A673 (cell line): ENCODE measurements around the gene ZCCHC13. TPM values are rescaled to one million over a fixed set of nuclear protein-coding genes. Genes with fewer than 3 reads are reported as not detected.

Experiments
- BruUV-seq: library from RNA; stranded (reverse); fragments of 400-500 nt; replicated peaks from 2 replicates; lab custom pipeline; 2021; lab: Mats Ljungman, UMichigan
- CTCF ChIA-PET: fragments of 300-600 bp; sonication (Branson Sonifier 250); formaldehyde crosslinking; loops from one replicate; lab custom pipeline; 2022; ENCODE audit warnings: antibody characterized with exemption; lab: Charles Lee
- POLR2A ChIA-PET: fragments of 300-600 bp; sonication (Branson Sonifier 250); formaldehyde crosslinking; loops from one replicate; lab custom pipeline; 2022; ENCODE audit warnings: antibody characterized with exemption; ENCODE audit not compliant: low non-redundant PET; lab: Charles Lee
- DNase-seq: peaks from one replicate; pipeline ENCODE4 v3.0.0-alpha.2; 2015; ENCODE audit warnings: low spot score
- H3K27ac ChIP-seq: fragments of 200-600 bp; sonication (generic); 2 replicates; pipeline ENCODE4 v1.5.1; 2016; ENCODE audit warnings: mixed run types, low read depth, mild to moderate bottlenecking, mixed read lengths, antibody characterized with exemption, low read length; ENCODE audit not compliant: poor library complexity, severe bottlenecking
- H3K27me3 ChIP-seq: fragments of 200-600 bp; sonication (generic); replicated peaks from 2 replicates; pipeline ENCODE4 v1.6.1; 2017; ENCODE audit warnings: mixed run types, low read depth, mild to moderate bottlenecking, mixed read lengths, antibody characterized with exemption, low read length; ENCODE audit not compliant: insufficient read depth, poor library complexity
- H3K36me3 ChIP-seq: fragments of 200-600 bp; sonication (generic); 2 replicates; pipeline ENCODE4 v1.6.1; 2016; ENCODE audit warnings: mixed run types, mild to moderate bottlenecking, mixed read lengths, antibody characterized with exemption, low read length; ENCODE audit not compliant: insufficient read depth, poor library complexity, severe bottlenecking
- H3K4me1 ChIP-seq: fragments of 200-600 bp; sonication (generic); 2 replicates; pipeline ENCODE4 v1.6.1; 2017; ENCODE audit warnings: mixed run types, mild to moderate bottlenecking, mixed read lengths, antibody characterized with exemption, low read length; ENCODE audit not compliant: insufficient read depth, poor library complexity, severe bottlenecking
- H3K4me3 ChIP-seq: fragments of 200-600 bp; sonication (generic); 2 replicates; pipeline ENCODE4 v1.5.1; 2016; ENCODE audit warnings: low read depth, mixed run types, mild to moderate bottlenecking, mixed read lengths, low read length; ENCODE audit not compliant: poor library complexity, severe bottlenecking
- H3K9me3 ChIP-seq: fragments of 200-600 bp; sonication (generic); 2 replicates; pipeline ENCODE4 v1.6.1; 2016; ENCODE audit warnings: mixed run types, low read depth, mild to moderate bottlenecking, mixed read lengths, antibody characterized with exemption, low read length; ENCODE audit not compliant: poor library complexity, severe bottlenecking
- CTCF ChIP-seq: fragments of 300-800, 200-600 bp; sonication (generic); conservative IDR thresholded peaks from 2 replicates; pipeline ENCODE4 v1.5.1; 2017; ENCODE audit warnings: low read depth, mild to moderate bottlenecking, antibody characterized with exemption, low read length, moderate library complexity, mixed read lengths
- EZH2 ChIP-seq: fragments of 200-600 bp; sonication (generic); IDR thresholded peaks from 2 replicates; pipeline ENCODE4 v1.6.1; 2017; ENCODE audit warnings: borderline replicate concordance, low read depth, mild to moderate bottlenecking, mixed read lengths, antibody characterized with exemption, low read length; ENCODE audit not compliant: poor library complexity, severe bottlenecking
- intact Hi-C: fragments of 100-400 bp; cut with micrococcal nuclease; formaldehyde crosslinking; loops from one replicate; pipeline ENCODE4 v1.10.0; 2022; ENCODE audit not compliant: unreplicated experiment
- total RNA-seq: library from RNA; stranded (reverse); gene quantifications from 2 replicates; pipeline ENCODE4 v1.2.3, GENCODE V29; 2021

The ZCCHC13 gene
- total RNA-seq, 1 experiment from 2014 or later, result not detected

DNA sequence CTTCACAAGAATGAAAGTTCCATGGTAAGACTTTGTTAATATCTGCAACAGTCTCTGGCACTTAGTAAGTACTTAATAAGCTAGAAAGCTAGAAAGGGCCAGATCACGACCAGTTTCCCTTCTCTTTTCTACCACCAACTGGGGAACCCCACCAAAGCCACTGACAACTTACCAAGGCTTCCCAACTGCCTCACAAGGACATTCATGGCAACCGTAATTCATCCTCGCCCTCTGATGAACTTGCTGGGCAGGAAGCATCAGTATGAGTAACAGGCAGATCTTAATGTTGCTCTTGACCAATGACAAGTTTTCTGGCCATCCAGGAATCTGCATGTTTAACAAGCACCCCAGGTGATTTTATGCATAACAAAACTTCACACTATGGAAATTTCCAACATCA lies 23.2 kb upstream of the ZCCHC13 start:
- Histone ChIP-seq H3K4me3 (no peak overlapping the region), H3K9me3 (no peaks in the 10 kb centered on the region), H3K36me3 (peaks cover 57% of the 10 kb centered on the region), H3K27ac (no peak overlapping the region), H3K27me3 (no peaks in the 10 kb centered on the region), H3K4me1 (peaks cover 5% of the 10 kb centered on the region)
- no peak for DNase-seq
- BruUV-seq, result no TSS peak
- intact Hi-C loops, result no loop called here
- TF ChIP-seq CTCF (no peak), EZH2 (no peak)
- ChIA-PET POLR2A (no interaction called here), CTCF (no interaction called here)

DNA sequence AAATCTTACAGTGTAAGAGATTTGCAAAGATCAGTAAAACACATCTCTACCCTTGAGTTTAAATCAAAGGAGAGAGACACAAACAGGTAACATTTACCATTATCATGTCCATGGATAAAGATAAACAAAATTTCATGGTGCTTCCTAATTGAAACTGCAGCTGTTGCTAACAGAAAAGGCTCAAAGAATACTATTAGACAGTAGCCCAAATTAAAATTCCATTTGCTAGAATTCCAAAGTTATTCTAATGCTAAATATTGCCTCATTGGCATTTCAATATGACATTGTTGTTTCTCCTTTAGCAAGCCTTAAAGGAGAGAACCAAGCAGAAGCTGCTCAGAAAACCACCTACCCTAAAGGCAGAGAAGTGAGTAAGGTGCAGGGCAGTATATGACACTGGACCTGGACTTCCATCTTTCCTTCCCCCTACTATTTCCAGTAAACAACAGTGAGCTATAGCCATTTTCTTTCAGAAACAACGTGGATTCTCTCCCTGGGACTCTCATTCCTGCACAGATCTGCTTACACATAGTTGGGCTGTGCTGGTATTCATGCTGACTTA lies 19.5 kb upstream of the ZCCHC13 start:
- intact Hi-C loops, result no loop called here
- ChIA-PET CTCF (no interaction called here), POLR2A (no interaction called here)
- Histone ChIP-seq H3K36me3 (peaks cover 54% of the 10 kb centered on the region), H3K4me1 (peaks cover 5% of the 10 kb centered on the region), H3K27me3 (no peaks in the 10 kb centered on the region), H3K9me3 (no peaks in the 10 kb centered on the region), H3K27ac (no peak overlapping the region), H3K4me3 (no peak overlapping the region)
- no peak for DNase-seq
- TF ChIP-seq EZH2 (no peak), CTCF (no peak)
- no TSS peak for BruUV-seq

- intact Hi-C loops, result no loop called here
- CTCF ChIA-PET, result no interaction called here
Observed at GRCh38 chrX:74286950-74287740, 16.8 kb upstream of the ZCCHC13 start.

More at GRCh38 chrX:74286950-74287740, 16.8 kb upstream of the ZCCHC13 start:
- peaks cover 5% of the 10 kb centered on the region for H3K4me1 ChIP-seq
- no TSS peak for BruUV-seq
- no peak for DNase-seq
- POLR2A ChIA-PET, result no interaction called here
- H3K27me3 ChIP-seq, result no peaks in the 10 kb centered on the region
- peaks cover 32% of the 10 kb centered on the region for H3K36me3 ChIP-seq
- H3K27ac ChIP-seq, result no peak overlapping the region
- TF ChIP-seq EZH2, result no peak
- TF ChIP-seq CTCF, result no peak
- H3K9me3 ChIP-seq, result no peaks in the 10 kb centered on the region
- no peak overlapping the region for H3K4me3 ChIP-seq
